GM13977 (cell line): ENCODE data around the gene GLYR1.

Experiments used
- DNase-seq: peaks from one replicate; pipeline ENCODE4 v3.0.0; 2012; ENCODE audit warnings: low spot score
- in situ Hi-C: fragments of 300-500 bp; cut with MboI; formaldehyde crosslinking; loops from one replicate; pipeline ENCODE4 v1.12.0; 2022; ENCODE audit warnings: low sequenced_read_pairs, low pct_unique_long_range_greater_than_20kb, mixed read lengths, inconsistent platforms; ENCODE audit not compliant: unreplicated experiment
- TF ChIP-seq, protein P1 (sequence below): IDR thresholded peaks from 2 replicates; pipeline ENCODE4 v1.5.1; 2012; ENCODE audit warnings: mild to moderate bottlenecking, control low read depth; ENCODE audit not compliant: insufficient read depth; ENCODE audit errors: extremely low read depth, missing control alignments

Gene GLYR1

DNA sequence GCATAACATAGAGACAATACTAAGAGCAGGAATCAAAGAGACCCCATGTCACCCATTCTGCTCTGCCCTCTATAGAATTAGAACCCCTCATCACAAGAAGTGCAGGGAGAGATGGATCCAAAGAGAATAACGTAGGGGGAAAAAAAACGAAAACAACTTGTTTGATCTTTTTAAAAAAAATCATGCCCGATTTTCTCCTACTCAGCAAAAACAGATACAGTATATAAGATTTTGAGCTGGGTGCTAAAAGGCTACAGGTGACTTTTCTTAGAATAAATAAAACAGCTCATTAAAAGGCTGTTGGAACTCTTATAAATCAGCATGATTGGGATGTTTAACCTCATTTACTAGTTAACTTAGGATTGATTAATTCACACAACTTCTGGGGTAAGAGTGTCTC lies 17.6 kb upstream of the GLYR1 start:
- TF ChIP-seq, protein P1, sequence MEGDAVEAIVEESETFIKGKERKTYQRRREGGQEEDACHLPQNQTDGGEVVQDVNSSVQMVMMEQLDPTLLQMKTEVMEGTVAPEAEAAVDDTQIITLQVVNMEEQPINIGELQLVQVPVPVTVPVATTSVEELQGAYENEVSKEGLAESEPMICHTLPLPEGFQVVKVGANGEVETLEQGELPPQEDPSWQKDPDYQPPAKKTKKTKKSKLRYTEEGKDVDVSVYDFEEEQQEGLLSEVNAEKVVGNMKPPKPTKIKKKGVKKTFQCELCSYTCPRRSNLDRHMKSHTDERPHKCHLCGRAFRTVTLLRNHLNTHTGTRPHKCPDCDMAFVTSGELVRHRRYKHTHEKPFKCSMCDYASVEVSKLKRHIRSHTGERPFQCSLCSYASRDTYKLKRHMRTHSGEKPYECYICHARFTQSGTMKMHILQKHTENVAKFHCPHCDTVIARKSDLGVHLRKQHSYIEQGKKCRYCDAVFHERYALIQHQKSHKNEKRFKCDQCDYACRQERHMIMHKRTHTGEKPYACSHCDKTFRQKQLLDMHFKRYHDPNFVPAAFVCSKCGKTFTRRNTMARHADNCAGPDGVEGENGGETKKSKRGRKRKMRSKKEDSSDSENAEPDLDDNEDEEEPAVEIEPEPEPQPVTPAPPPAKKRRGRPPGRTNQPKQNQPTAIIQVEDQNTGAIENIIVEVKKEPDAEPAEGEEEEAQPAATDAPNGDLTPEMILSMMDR: no peak
- in situ Hi-C loops: no loop called here
- no peak for DNase-seq

DNA sequence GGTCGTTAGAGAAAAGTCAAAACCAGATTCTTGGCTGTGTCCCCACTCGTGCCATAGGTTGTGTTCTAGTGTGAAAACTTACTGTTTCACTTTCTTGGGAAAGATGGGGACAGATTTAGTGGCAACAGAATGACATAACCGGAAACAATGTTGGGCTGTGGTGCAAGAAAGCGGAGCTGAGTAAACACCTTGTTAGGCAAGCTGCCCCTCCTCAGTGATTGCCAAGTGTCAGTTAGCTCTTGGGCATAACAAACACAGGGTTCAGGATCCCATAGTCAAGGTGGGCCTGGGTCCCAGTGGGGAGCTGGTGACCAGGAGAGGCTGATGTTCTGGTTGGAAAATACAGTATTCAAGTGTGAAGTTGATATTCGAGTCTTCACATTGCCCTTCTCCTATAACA lies 15.6 kb upstream of the GLYR1 start:
- DNase-seq: no peak
- TF ChIP-seq, protein P1: no peak
- in situ Hi-C loops: no loop called here

DNA sequence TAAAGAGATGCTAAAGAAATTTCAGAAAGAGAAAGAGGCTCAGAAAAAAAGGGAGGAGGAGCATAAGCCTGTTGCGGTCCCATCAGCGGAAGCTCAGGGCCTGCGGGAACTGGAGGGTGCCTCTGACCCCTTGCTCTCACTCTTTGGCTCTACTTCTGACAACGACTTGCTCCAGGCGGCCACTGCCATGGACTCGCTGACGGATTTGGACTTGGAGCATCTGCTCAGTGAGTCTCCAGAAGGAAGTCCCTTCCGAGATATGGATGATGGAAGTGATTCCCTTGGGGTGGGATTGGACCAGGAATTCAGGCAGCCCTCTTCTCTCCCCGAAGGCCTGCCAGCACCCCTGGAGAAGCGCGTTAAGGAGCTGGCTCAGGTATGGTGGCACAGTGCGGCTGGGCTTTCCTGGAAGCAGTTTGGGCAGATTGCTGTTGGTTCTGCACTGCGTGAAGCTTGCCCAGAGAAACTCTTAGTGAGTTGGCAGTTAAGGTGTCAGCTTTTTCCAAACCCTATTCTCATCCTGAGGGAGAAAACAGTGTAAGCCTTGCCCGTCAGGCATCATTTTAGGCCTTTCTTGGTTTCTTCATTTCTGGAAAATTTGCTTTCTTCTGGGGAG lies 13.7 kb upstream of the GLYR1 start:
- in situ Hi-C loops: no loop called here
- no peak for DNase-seq
- TF ChIP-seq, protein P1: no peak

DNA sequence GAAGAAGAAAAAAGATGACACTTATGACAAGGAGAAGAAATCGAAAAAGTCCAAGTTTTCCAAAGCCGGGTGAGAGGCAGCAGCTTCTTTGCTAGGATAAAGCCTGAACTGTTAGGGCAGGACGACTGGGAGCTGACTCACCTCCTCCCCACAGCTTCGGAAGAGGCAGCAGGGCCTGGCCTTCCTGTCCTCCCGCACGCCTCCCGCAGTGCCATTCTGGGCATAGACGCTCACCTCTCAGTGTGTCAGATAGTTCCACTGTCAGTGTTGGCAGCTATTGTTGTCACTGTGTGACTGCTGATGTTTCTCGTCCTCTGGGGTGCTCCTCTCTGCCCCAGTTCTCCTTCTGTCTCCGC lies 12.8 kb upstream of the GLYR1 start:
- TF ChIP-seq, protein P1: no peak
- in situ Hi-C loops: no loop called here
- DNase-seq: no peak

DNA sequence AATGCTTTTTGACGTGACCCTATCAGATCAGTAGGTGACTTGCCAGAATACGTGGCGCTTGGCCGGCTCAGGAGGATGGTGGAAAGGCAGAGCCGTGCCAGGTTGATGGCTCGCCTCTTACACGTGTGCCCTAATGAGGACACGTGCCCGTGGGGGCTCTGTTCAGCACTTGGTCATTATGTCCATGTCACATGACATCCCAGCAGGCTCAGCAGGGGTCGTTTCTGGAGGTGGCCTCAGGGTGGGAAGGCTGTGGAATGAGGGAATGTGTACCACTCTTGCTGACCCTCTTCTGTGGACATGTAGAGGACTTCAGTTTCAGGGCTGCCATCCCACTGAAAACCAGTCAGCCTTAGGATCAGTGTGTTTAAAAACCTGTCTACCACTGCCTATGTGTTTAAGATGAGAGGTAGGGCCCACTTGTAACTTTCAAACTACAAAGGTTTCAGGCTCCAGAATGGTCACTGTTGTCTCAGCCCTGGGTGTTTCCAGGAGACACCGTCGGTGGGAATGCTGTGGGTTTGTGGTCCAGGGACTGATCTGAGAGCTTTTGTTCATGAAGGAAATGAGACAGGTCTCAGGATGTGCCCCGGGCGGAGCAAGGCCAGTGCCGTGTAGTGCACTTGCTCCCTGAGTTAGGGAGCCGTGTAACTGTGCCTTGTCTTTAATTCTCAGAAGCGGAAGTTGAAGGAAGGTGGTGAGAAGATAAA lies 12.3 kb upstream of the GLYR1 start:
- TF ChIP-seq, protein P1: no peak
- no peak for DNase-seq
- in situ Hi-C loops: no loop called here

DNA sequence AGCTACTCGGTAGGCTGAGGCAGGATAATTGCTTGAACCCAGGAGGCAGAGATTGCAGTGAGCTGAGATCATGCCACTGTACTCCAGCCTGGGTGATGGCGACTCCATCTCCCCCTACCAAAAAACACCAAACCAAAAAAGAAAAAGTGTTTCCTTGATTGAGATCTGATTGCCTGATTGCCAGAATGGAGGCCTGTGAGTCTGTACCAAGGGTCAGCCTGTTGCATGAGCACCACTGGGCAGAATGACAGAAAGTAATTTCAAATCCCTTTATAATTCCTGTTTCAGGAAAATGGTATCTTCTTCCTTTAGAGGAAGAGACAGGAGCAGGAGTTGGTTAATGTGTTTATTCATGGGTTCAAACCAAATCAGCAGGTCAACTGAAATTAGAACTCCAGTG lies 8.7 kb upstream of the GLYR1 start:
- in situ Hi-C loops: no loop called here
- TF ChIP-seq, protein P1: no peak
- DNase-seq: no peak
